ENCODE results near the gene LARGE1. TPM values are rescaled to one million over a fixed set of nuclear protein-coding genes. Genes with fewer than 3 reads are reported as not detected.

Gene LARGE1
- total RNA-seq, result not detected
- not detected for polyA plus RNA-seq

DNA sequence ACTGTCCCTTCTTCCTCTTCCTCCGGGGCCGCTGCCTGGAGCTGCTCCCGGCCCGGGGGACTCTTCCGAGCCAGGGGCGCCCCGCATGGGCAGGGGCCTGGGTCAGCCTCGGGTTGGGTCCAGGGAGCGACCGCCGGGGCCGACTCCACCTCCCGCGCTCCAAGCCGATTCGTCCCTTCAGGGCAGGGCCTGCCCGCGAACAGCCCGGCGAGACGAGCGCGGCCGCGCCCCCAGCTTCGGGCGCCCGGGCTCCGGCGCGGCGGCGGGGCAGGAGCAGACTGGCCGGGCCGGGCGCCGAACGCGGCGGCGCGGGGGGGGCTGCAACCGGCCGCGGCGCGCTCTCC is at the start of gene LARGE1:
TSS of gene LARGE1 (minus strand) at position 280 of the 344 bp plus-strand sequence.
- H3K27me3 ChIP-seq (ENCODE audit: control insufficient read depth, insufficient read depth, low read length), result peaks cover 34% of the 10 kb centered on the region
- H3K4me1 ChIP-seq (ENCODE audit: control insufficient read depth, insufficient read depth, low read length, poor library complexity, severe bottlenecking), result peaks cover 19% of the 10 kb centered on the region
- H3K36me3 Mint-ChIP-seq, result no peaks in the 10 kb centered on the region
- H3K4me3 Mint-ChIP-seq, result peak within 1 kb of the TSS; percentile 76 to 83 (median 80)
- ATAC-seq (ENCODE audit: low read depth in 2 of 2) (no peak), DNase-seq (peak in 1 of 3 donors; percentile 7)
- H3K9me3 Mint-ChIP-seq, result peaks cover 0 to 8% (median 0%) of the 10 kb centered on the region in 7 donors
- peaks cover 0 to 24% (median 7%) of the 10 kb centered on the region in 4 donors for H3K4me1 Mint-ChIP-seq
- H3K27me3 Mint-ChIP-seq, result peaks cover 70% of the 10 kb centered on the region
- H3K4me3 ChIP-seq (ENCODE audit: low read depth, low read length), result peak within 1 kb of the TSS; percentile 41
- H3K27ac ChIP-seq (ENCODE audit: insufficient read depth, low read length, poor library complexity, severe bottlenecking), result no peak within 1 kb of the TSS
- H3K36me3 ChIP-seq (ENCODE audit: control insufficient read depth, insufficient read depth, low read length), result no peaks in the 10 kb centered on the region
- H3K9me3 ChIP-seq (ENCODE audit: control insufficient read depth in 2 of 2, low read length in 2 of 2), result no peaks in the 10 kb centered on the region
- H3K27ac Mint-ChIP-seq, result no peak within 1 kb of the TSS

DNA sequence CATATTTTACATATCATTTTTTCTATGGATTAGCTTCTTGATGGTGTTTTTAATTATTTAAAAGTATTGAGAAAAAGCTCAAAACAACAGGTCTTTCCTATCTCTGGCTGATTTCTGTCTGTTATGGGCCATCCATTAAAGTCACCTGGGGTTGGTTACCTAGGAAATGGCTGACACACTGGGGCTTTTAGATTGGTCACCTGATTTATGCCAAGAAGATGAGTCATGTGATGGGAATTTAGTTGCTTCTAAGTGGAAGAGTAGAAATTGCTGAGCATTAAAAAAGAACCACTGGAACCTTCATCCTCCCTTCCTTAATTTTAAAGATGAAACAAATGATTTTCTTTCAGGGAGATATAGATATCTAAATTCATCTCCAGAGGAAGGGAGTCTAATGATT is 48.8 kb upstream of the LARGE1 start:
- no peaks in the 10 kb centered on the region for H3K4me1 Mint-ChIP-seq

DNA sequence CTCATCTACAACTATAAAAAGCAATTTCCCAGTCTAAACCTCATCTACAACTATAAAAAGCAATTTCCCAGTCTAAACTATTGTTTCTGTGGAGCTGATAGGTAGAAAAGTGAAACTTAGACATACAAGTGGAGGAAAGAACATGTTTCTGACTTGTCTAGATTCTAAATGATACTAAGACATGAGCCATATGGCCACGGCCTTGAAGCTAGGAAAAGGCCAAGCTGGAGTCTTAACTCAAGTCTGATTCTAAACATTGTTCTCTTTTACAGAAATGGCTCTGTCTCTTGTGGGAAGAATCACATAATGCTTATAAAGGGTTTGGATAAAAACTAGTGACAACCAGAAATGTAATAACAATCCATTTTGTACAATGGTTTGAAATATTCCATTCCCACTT is 43.8 kb upstream of the LARGE1 start:
- Mint-ChIP-seq H3K9me3 (peaks cover 0 to 6% (median 0%) of the 10 kb centered on the region in 7 donors), H3K36me3 (no peaks in the 10 kb centered on the region), H3K4me1 (no peaks in the 10 kb centered on the region), H3K27me3 (no peaks in the 10 kb centered on the region), H3K27ac (no peak overlapping the region), H3K4me3 (no peak overlapping the region)
- H3K27ac ChIP-seq (ENCODE audit: insufficient read depth, low read length, poor library complexity, severe bottlenecking), result no peak overlapping the region
- H3K27me3 ChIP-seq (ENCODE audit: control insufficient read depth, insufficient read depth, low read length), result no peaks in the 10 kb centered on the region
- H3K9me3 ChIP-seq (ENCODE audit: control insufficient read depth in 2 of 2, low read length in 2 of 2), result no peaks in the 10 kb centered on the region
- DNase-seq, result no peak
- H3K36me3 ChIP-seq (ENCODE audit: control insufficient read depth, insufficient read depth, low read length), result no peaks in the 10 kb centered on the region
- H3K4me1 ChIP-seq (ENCODE audit: control insufficient read depth, insufficient read depth, low read length, poor library complexity, severe bottlenecking), result no peaks in the 10 kb centered on the region
- ATAC-seq (ENCODE audit: low read depth in 2 of 2), result no peak
- no peak overlapping the region for H3K4me3 ChIP-seq (ENCODE audit: low read depth, low read length)

More for the DNA sequence above, 48.8 kb upstream of the LARGE1 start:
- H3K27ac ChIP-seq (ENCODE audit: insufficient read depth, low read length, poor library complexity, severe bottlenecking), result no peak overlapping the region
- H3K4me3 ChIP-seq (ENCODE audit: low read depth, low read length), result no peak overlapping the region
- DNase-seq (no peak), ATAC-seq (ENCODE audit: low read depth in 2 of 2) (no peak)
- no peaks in the 10 kb centered on the region for H3K36me3 Mint-ChIP-seq
- H3K27me3 Mint-ChIP-seq, result no peaks in the 10 kb centered on the region
- H3K9me3 ChIP-seq (ENCODE audit: control insufficient read depth in 2 of 2, low read length in 2 of 2), result no peaks in the 10 kb centered on the region
- no peak overlapping the region for H3K4me3 Mint-ChIP-seq
- peaks cover 0 to 16% (median 0%) of the 10 kb centered on the region in 7 donors for H3K9me3 Mint-ChIP-seq
- no peaks in the 10 kb centered on the region for H3K36me3 ChIP-seq (ENCODE audit: control insufficient read depth, insufficient read depth, low read length)
- no peak overlapping the region for H3K27ac Mint-ChIP-seq
- H3K4me1 ChIP-seq (ENCODE audit: control insufficient read depth, insufficient read depth, low read length, poor library complexity, severe bottlenecking), result no peaks in the 10 kb centered on the region
- H3K27me3 ChIP-seq (ENCODE audit: control insufficient read depth, insufficient read depth, low read length), result no peaks in the 10 kb centered on the region

DNA sequence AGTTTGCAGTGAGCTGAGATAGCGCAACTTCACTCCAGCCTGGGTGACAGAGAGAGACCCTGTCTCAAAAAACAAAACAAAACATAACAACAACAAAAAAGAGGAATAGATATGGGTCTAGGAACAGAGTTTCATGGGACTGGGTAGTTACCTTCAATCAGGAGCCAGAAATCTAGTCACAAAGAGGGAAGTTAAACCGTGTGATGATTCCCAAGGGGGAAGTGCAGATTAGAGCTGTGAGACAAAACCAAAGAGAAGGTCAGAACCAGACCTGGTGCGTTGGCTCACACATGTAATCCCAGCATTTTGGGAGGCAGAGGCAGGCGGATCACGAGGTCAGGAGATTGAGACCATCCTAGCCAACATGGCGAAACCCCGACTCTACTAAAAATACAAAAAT is 42.1 kb upstream of the LARGE1 start:
- H3K4me3 ChIP-seq (ENCODE audit: low read depth, low read length), result no peak overlapping the region
- H3K27ac ChIP-seq (ENCODE audit: insufficient read depth, low read length, poor library complexity, severe bottlenecking), result no peak overlapping the region
- no peak overlapping the region for H3K27ac Mint-ChIP-seq
- H3K4me1 Mint-ChIP-seq, result no peaks in the 10 kb centered on the region
- no peaks in the 10 kb centered on the region for H3K27me3 ChIP-seq (ENCODE audit: control insufficient read depth, insufficient read depth, low read length)
- DNase-seq (no peak), ATAC-seq (ENCODE audit: low read depth in 2 of 2) (no peak)
- H3K36me3 Mint-ChIP-seq, result no peaks in the 10 kb centered on the region
- H3K4me3 Mint-ChIP-seq, result no peak overlapping the region
- no peaks in the 10 kb centered on the region for H3K27me3 Mint-ChIP-seq
- no peaks in the 10 kb centered on the region for H3K9me3 ChIP-seq (ENCODE audit: control insufficient read depth in 2 of 2, low read length in 2 of 2)
- H3K36me3 ChIP-seq (ENCODE audit: control insufficient read depth, insufficient read depth, low read length), result no peaks in the 10 kb centered on the region
- H3K4me1 ChIP-seq (ENCODE audit: control insufficient read depth, insufficient read depth, low read length, poor library complexity, severe bottlenecking), result no peaks in the 10 kb centered on the region
- peaks cover 0 to 6% (median 0%) of the 10 kb centered on the region in 7 donors for H3K9me3 Mint-ChIP-seq

DNA sequence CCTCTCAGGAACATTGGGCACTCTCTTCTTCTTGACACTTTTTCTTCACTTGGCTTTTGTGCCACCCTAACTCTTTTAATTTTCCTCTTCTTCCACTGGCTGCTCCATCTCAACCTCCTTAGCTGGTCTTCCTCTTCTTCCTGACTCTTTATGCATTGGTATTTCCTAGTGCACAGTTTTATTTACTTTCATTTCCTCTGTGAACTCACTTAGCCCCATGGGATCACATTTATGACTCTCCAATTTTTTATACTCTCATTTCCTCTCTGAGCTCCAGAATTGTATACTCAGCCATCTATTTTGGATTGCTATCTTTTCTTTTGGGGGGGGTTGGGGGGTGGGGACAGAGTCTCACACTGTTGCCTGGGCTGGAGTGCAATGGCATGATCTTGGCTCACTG is 38.5 kb upstream of the LARGE1 start:
- no peaks in the 10 kb centered on the region for H3K27me3 ChIP-seq (ENCODE audit: control insufficient read depth, insufficient read depth, low read length)
- H3K9me3 Mint-ChIP-seq, result no peaks in the 10 kb centered on the region
- no peaks in the 10 kb centered on the region for H3K36me3 Mint-ChIP-seq
- no peaks in the 10 kb centered on the region for H3K27me3 Mint-ChIP-seq
- no peak overlapping the region for H3K4me3 Mint-ChIP-seq
- no peaks in the 10 kb centered on the region for H3K36me3 ChIP-seq (ENCODE audit: control insufficient read depth, insufficient read depth, low read length)
- no peak overlapping the region for H3K4me3 ChIP-seq (ENCODE audit: low read depth, low read length)
- no peak for ATAC-seq (ENCODE audit: low read depth in 2 of 2)
- no peak overlapping the region for H3K27ac Mint-ChIP-seq
- no peaks in the 10 kb centered on the region for H3K4me1 Mint-ChIP-seq
- no peak overlapping the region for H3K27ac ChIP-seq (ENCODE audit: insufficient read depth, low read length, poor library complexity, severe bottlenecking)
- H3K4me1 ChIP-seq (ENCODE audit: control insufficient read depth, insufficient read depth, low read length, poor library complexity, severe bottlenecking), result no peaks in the 10 kb centered on the region
- no peaks in the 10 kb centered on the region for H3K9me3 ChIP-seq (ENCODE audit: control insufficient read depth in 2 of 2, low read length in 2 of 2)
- no peak for DNase-seq

DNA sequence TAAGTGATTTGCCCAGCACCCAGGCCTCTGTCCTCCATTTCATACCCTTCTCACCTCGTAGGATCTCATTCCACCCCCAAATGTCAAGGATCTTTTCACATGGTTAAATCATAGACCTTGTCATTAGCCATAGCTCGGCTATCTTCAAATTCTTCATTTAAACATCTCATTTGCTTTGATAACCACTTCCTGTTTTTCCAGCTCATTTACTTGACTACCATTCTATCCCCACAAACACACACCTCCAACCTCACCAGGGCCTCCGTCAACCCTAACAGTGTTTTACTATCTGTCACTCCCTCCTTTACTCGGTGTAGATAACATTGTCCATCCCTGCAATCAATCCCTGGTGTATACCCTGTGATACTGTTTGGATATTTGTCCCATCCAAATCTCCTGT is 36.8 kb upstream of the LARGE1 start:
- DNase-seq (no peak), ATAC-seq (ENCODE audit: low read depth in 2 of 2) (no peak)
- H3K27me3 Mint-ChIP-seq, result no peaks in the 10 kb centered on the region

DNA sequence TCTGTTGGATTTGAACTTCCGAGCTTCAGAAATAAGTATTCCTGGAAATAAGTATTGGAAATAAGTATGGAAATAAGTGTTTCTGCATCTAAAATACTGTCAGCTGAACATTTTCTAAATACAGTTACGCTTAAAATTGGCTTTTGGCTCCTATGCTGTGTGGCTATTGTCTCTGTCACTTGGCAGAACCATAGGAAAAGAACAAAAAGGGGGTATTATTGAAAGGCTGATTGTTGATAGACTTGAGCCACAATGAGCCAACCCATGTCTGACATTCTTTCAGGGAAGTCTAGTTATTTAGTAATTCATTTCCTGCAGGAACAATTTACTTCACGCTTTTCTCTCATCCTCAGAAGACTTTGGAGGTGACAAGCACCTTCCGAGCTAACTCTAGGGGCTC is 32.5 kb upstream of the LARGE1 start:
- no peaks in the 10 kb centered on the region for H3K36me3 Mint-ChIP-seq
- Histone ChIP-seq H3K4me3 (ENCODE audit: low read depth, low read length) (no peak overlapping the region), H3K9me3 (ENCODE audit: control insufficient read depth in 2 of 2, low read length in 2 of 2) (peaks cover 0 to 4% of the 10 kb centered on the region in 2 experiments), H3K27me3 (ENCODE audit: control insufficient read depth, insufficient read depth, low read length) (no peaks in the 10 kb centered on the region), H3K4me1 (ENCODE audit: control insufficient read depth, insufficient read depth, low read length, poor library complexity, severe bottlenecking) (no peaks in the 10 kb centered on the region), H3K36me3 (ENCODE audit: control insufficient read depth, insufficient read depth, low read length) (no peaks in the 10 kb centered on the region), H3K27ac (ENCODE audit: insufficient read depth, low read length, poor library complexity, severe bottlenecking) (no peak overlapping the region)
- DNase-seq (no peak), ATAC-seq (ENCODE audit: low read depth in 2 of 2) (no peak)
- no peak overlapping the region for H3K4me3 Mint-ChIP-seq
- H3K4me1 Mint-ChIP-seq, result no peaks in the 10 kb centered on the region
- no peak overlapping the region for H3K27ac Mint-ChIP-seq
- H3K27me3 Mint-ChIP-seq, result no peaks in the 10 kb centered on the region
- H3K9me3 Mint-ChIP-seq, result peaks cover 0 to 8% (median 0%) of the 10 kb centered on the region in 7 donors

More for the DNA sequence above, 36.8 kb upstream of the LARGE1 start:
- Histone ChIP-seq H3K4me1 (ENCODE audit: control insufficient read depth, insufficient read depth, low read length, poor library complexity, severe bottlenecking) (no peaks in the 10 kb centered on the region), H3K36me3 (ENCODE audit: control insufficient read depth, insufficient read depth, low read length) (no peaks in the 10 kb centered on the region), H3K27me3 (ENCODE audit: control insufficient read depth, insufficient read depth, low read length) (no peaks in the 10 kb centered on the region), H3K9me3 (ENCODE audit: control insufficient read depth in 2 of 2, low read length in 2 of 2) (peaks cover 0 to 4% of the 10 kb centered on the region in 2 experiments), H3K4me3 (ENCODE audit: low read depth, low read length) (no peak overlapping the region), H3K27ac (ENCODE audit: insufficient read depth, low read length, poor library complexity, severe bottlenecking) (no peak overlapping the region)
- no peak overlapping the region for H3K4me3 Mint-ChIP-seq
- H3K9me3 Mint-ChIP-seq, result no peaks in the 10 kb centered on the region
- no peaks in the 10 kb centered on the region for H3K36me3 Mint-ChIP-seq
- H3K4me1 Mint-ChIP-seq, result no peaks in the 10 kb centered on the region
- no peak overlapping the region for H3K27ac Mint-ChIP-seq

DNA sequence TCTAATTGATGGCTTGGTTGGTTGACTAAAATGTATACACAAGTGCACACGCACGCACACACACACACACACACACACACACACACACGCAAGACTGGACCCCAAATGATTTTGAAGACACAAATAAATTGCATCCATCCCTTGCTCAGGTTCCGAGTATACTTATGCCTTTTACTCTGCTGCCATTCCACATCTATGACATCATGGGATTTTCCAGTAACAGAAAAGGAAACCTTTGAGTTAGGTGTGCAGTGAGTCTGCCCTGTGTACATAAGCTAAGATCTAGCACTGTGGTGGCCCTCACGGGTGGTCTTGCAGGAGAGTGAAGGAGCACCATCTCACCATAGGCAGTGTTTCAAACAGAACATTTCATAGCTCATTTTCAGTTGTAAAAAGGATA is 20.5 kb upstream of the LARGE1 start:
- Mint-ChIP-seq H3K27ac (no peak overlapping the region), H3K4me1 (no peaks in the 10 kb centered on the region), H3K36me3 (no peaks in the 10 kb centered on the region), H3K4me3 (no peak overlapping the region), H3K27me3 (peaks cover 5% of the 10 kb centered on the region), H3K9me3 (peaks cover 0 to 9% (median 0%) of the 10 kb centered on the region in 7 donors)
- H3K4me3 ChIP-seq (ENCODE audit: low read depth, low read length), result no peak overlapping the region
- H3K9me3 ChIP-seq (ENCODE audit: control insufficient read depth in 2 of 2, low read length in 2 of 2), result no peaks in the 10 kb centered on the region
- no peak for DNase-seq
- H3K4me1 ChIP-seq (ENCODE audit: control insufficient read depth, insufficient read depth, low read length, poor library complexity, severe bottlenecking), result no peaks in the 10 kb centered on the region
- H3K27ac ChIP-seq (ENCODE audit: insufficient read depth, low read length, poor library complexity, severe bottlenecking), result no peak overlapping the region
- H3K36me3 ChIP-seq (ENCODE audit: control insufficient read depth, insufficient read depth, low read length), result no peaks in the 10 kb centered on the region
- ATAC-seq (ENCODE audit: low read depth in 2 of 2), result no peak
- H3K27me3 ChIP-seq (ENCODE audit: control insufficient read depth, insufficient read depth, low read length), result no peaks in the 10 kb centered on the region

Data from CD4-positive, CD25-positive, alpha-beta regulatory T cell (primary cell).